Erythroblast (primary cell): ENCODE measurements around the gene CTBP2.
A peak's percentile ranks its signal among the peaks of the same experiment; 100 is the strongest.

Source experiments
- DNase-seq, 2 experiments: peaks; one replicate each; lab custom pipeline; 2025; lab: John Stamatoyannopoulos, UW
- GATA1 ChIP-seq: IDR thresholded peaks from 2 replicates; pipeline ENCODE4 v1.6.1; 2011; ENCODE audit warnings: low read depth, mild to moderate bottlenecking, control low read depth, low read length, moderate library complexity
- POLR2A ChIP-seq: IDR thresholded peaks from 2 replicates; pipeline ENCODE4 v1.6.1; 2011; ENCODE audit warnings: mild to moderate bottlenecking, low read length

CTBP2 gene

DNA sequence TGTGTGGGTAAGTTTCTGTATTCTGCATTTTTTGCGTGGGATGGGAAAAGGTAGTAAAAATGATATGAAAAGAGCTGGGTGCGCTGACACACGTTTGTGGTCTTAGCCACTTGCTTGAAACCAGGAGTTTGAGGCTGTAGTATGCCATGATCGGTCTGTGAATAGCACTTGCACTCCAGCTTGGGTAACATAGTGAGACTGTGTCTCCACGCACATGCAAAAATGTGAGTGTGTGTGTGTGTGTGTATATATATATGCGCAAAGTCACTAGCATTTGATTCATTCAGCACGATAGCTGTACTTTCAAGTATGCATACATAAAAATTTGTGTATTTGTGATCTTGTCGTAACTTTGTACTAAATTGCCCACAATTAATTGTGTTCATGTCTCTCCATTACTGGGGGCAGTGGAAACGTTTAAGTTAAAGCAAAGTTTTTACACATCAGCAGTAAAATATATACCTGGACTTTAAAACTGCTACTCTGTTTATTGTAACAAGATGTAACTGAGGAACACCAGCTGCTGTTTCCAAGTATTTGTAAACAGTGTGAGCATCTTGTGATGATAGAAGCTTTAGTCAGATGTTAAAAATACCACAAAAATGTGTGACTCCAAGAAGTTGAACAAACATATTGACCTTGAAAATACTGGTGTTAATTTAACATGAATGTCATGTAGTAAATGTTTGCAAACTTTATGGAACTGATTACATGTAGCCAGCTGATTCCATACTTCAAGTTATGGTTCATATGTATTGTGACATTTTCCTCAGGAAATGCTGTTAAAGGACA lies 216.9 kb downstream of the CTBP2 start:
- TF ChIP-seq POLR2A (no peak), GATA1 (no peak)
- no peak for DNase-seq

DNA sequence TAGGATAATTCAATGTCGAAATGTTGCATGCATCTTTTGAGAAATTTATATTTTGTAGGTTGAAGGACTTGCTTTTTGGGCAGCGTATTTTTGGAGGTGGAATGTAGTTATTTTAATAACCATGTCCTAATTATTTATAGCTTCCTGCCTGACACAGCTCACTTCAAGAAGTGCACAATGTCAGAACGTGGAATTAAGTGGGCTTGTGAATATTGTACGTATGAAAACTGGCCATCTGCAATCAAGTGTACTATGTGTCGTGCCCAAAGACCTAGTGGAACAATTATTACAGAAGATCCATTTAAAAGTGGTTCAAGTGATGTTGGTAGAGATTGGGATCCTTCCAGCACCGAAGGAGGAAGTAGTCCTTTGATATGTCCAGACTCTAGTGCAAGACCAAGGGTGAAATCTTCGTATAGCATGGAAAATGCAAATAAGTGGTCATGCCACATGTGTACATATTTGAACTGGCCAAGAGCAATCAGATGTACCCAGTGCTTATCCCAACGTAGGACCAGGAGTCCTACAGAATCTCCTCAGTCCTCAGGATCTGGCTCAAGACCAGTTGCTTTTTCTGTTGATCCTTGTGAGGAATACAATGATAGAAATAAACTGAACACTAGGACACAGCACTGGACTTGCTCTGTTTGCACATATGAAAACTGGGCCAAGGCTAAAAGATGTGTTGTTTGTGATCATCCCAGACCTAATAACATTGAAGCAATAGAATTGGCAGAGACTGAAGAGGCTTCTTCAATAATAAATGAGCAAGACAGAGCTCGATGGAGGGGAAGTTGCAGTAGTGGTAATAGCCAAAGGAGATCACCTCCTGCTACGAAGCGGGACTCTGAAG lies 217.8 kb downstream of the CTBP2 start:
- TF ChIP-seq GATA1 (no peak), POLR2A (no peak)
- DNase-seq = no peak

DNA sequence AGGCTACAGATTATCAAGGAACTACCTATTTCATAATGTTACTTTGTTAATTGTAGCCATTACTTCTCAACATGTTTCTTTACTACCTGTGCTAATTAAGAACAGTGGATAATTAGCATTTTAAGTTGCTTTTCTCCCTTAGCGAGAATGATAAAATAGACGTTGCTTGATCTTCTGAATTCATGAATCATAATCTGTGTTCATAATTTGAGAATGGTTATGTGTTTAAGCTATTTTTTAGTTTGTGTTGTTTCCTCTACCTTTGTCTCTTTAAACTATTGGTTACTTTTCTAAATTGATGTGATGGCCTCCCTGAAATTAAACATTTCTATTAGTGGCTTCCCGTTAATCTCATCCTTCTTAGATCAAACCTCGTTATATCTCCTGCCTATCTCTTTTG lies 218.5 kb downstream of the CTBP2 start, which contains the start of gene ZRANB1:
Gene ZRANB1 (plus strand): TSS at position 301 of the 400 bp plus-strand sequence. CDS start 371 bp downstream, outside the sequence.
- TF ChIP-seq POLR2A = no peak
- no peak for TF ChIP-seq GATA1

DNA sequence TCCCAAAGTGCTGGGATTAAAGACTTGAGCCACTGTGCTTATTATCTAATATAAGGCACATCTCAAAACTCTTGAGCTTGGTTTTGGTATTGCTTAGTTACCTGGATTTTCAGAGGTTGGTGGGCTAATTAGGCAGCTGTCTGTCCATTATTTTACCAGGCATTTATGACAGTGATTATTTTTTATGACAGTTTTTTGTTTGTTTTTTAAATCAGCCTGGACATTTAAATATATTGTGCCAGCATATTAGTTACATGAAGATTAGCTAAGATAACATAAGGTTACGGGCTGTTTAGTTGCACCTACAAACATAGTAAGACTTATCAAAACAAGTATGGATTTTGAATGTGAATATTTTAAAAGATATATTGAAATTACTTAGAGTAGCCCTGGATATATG lies 221.1 kb downstream of the CTBP2 start:
- DNase-seq = no peak
- TF ChIP-seq POLR2A = no peak
- TF ChIP-seq GATA1 = no peak

More for the DNA sequence above, 218.5 kb downstream of the CTBP2 start, which contains the start of gene ZRANB1:
- no peak for DNase-seq

DNA sequence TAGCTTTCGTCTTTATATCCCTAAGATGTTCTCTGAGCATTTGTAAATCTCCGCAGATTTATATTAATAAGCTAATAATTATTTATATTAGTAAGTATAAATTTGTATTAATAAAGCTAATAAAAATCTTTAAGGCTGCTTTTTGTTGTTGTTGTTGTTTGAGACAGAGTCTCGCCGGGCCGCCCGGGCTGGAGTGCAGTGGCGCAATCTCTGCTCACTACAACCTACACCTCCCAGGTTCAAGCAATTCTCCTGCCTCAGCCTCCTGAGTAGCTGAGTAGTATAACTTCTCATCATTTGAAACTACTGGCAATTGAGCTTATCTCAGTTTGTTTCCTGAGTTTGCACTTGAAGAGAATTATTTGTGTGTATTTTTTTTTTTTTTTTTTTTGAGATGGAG lies 223.6 kb downstream of the CTBP2 start:
- DNase-seq = no peak

DNA sequence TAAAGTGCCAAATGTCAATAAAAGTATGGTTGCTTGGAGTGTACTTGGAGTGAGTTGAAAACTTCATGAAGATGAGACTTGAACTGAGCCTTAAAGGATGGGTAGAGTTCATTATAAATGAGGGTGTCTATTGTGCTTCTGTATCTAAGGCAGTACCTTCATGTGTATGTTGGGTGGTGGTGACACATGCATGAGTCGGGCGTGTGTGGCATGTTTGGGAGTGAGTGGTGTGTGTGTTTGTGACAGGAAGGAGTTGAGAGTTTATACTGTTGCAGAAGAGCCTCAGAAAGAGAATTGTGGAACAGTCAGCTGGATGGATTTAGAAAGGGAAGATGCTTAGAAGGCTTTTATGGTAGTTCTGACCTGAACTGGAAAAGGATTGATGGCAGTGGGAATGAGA lies 224.4 kb downstream of the CTBP2 start:
- no peak for TF ChIP-seq POLR2A
- TF ChIP-seq GATA1 = no peak
- DNase-seq = peak in 1 of 2 experiments; percentile 15

More for the DNA sequence above, 223.6 kb downstream of the CTBP2 start:
- no peak for TF ChIP-seq GATA1
